Measurements from ENCODE around the gene KIF5B.

- TF ChIP-seq CTCF (IDR thresholded peaks at IDR 0.05) = no peak
- no peak for TF ChIP-seq POLR2A (IDR thresholded peaks at IDR 0.05)
Observed at GRCh38 chr10:32023264-32023663, 33.0 kb downstream of the KIF5B start.

All from testis (tissue), 2 donors.